Left ventricle myocardium inferior (tissue), 1 donor: Measurements from ENCODE around the gene LDLRAD3. TPM values are rescaled to one million over a fixed set of nuclear protein-coding genes. Genes with fewer than 3 reads are reported as not detected.
A peak's percentile ranks its signal among the peaks of the same experiment; 100 is the strongest.

Source experiments
- DNase-seq: peaks from one replicate; pipeline ENCODE4 v3.0.0-alpha.2; 2020
- H3K27ac ChIP-seq: fragments of 200-600 bp; replicated peaks from 2 replicates; pipeline ENCODE4 v1.8.0; 2021
- H3K27me3 ChIP-seq: fragments of 200-600 bp; 2 replicates; pipeline ENCODE4 v1.8.0; 2021; ENCODE audit warnings: low read depth
- H3K36me3 ChIP-seq: fragments of 200-600 bp; 2 replicates; pipeline ENCODE4 v1.8.0; 2021
- H3K4me1 ChIP-seq: fragments of 200-600 bp; 2 replicates; pipeline ENCODE4 v1.8.0; 2021
- H3K4me3 ChIP-seq: fragments of 200-600 bp; 2 replicates; pipeline ENCODE4 v1.8.0; 2021; ENCODE audit warnings: mild to moderate bottlenecking, moderate library complexity
- H3K9me3 ChIP-seq: fragments of 200-600 bp; replicated peaks from 2 replicates; pipeline ENCODE4 v1.8.0; 2021
- intact Hi-C: fragments of 100-400 bp; cut with micrococcal nuclease; formaldehyde crosslinking; loops from one replicate; pipeline ENCODE4 v1.11.0; 2022
- total RNA-seq: library from RNA; stranded (reverse); fragmentation: NEBNext Ultra II Directional; extraction: Animal tissue kit (Norgen Biotek cat#: 25700); gene quantifications from one replicate; pipeline ENCODE4 v1.2.1, GENCODE V29; 2021
- TF ChIP-seq, protein P1 (sequence below): fragments of 200-600 bp; IDR thresholded peaks from 2 replicates; pipeline ENCODE4 v1.8.0; 2021; ENCODE audit warnings: antibody characterized with exemption, mild to moderate bottlenecking, borderline replicate concordance
- donor health status: DM: no; HTN: yes; CAD: no; lungs with severe emphysema.

Gene LDLRAD3
- total RNA-seq, 1 donor from 2014 or later: 1.0 TPM

DNA sequence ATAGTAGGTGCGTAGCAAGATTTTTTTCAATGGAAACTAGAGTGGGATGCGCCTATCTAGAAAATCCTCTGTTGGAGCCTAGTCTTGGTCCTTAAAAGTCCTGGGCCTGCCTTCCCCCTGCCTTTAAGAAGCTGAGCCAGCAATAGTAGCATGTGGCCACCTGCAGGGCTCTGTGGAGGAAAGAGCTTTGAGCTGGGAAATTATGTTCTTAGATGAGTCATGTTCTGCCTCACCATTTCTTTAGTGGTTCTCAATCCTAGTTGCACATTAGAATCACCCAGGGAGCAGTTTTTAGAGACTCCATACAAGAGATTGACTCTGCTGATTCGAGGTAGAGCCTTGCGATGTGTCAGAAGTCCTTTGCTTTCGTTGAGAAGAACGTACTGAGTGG is 211.9 kb downstream of the LDLRAD3 start:
- Histone ChIP-seq H3K9me3 (no peaks in the 10 kb centered on the region), H3K27me3 (peaks cover 18% of the 10 kb centered on the region), H3K4me3 (no peak overlapping the region), H3K36me3 (no peaks in the 10 kb centered on the region), H3K4me1 (peaks cover 37% of the 10 kb centered on the region), H3K27ac (peak overlapping the region; percentile 75)
- intact Hi-C loops: no loop called here
- DNase-seq: no peak
- TF ChIP-seq, protein P1, sequence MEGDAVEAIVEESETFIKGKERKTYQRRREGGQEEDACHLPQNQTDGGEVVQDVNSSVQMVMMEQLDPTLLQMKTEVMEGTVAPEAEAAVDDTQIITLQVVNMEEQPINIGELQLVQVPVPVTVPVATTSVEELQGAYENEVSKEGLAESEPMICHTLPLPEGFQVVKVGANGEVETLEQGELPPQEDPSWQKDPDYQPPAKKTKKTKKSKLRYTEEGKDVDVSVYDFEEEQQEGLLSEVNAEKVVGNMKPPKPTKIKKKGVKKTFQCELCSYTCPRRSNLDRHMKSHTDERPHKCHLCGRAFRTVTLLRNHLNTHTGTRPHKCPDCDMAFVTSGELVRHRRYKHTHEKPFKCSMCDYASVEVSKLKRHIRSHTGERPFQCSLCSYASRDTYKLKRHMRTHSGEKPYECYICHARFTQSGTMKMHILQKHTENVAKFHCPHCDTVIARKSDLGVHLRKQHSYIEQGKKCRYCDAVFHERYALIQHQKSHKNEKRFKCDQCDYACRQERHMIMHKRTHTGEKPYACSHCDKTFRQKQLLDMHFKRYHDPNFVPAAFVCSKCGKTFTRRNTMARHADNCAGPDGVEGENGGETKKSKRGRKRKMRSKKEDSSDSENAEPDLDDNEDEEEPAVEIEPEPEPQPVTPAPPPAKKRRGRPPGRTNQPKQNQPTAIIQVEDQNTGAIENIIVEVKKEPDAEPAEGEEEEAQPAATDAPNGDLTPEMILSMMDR: no peak

DNA sequence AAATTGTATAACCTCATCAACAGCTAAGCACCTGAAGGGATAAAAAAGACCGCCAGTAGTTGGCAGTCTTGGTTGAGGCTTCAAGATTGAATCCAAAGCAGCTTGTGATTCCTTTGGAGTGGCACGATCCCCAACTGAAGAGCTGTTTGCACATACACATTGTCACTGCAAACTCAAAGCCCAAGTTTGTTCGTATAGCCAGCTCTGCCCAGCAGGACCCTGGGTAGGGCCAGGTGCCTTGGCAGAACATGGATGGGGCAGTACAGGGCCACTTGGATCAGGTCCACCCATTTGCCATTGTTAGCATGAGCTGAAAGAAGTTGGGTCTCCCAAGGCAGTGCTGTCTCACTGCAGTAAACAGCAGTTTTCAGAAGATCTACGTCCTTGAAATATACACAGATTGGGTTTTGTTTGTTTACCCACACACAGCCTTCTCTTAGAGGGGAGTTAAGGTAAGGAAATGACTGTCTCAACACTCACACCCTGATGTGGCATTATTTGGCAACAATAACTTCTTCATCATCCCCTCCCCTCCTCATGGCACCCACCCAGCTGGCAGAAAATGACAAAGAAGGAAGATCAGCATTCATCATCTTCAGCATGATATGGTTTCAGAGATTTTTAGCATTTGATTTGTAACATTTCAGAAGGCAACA is 212.4 kb downstream of the LDLRAD3 start:
- Histone ChIP-seq H3K4me1 (peaks cover 37% of the 10 kb centered on the region), H3K27me3 (peaks cover 16% of the 10 kb centered on the region), H3K4me3 (no peak overlapping the region), H3K9me3 (no peaks in the 10 kb centered on the region), H3K27ac (peak overlapping the region; percentile 75), H3K36me3 (no peaks in the 10 kb centered on the region)
- intact Hi-C loops: no loop called here
- TF ChIP-seq, protein P1: no peak
- no peak for DNase-seq

DNA sequence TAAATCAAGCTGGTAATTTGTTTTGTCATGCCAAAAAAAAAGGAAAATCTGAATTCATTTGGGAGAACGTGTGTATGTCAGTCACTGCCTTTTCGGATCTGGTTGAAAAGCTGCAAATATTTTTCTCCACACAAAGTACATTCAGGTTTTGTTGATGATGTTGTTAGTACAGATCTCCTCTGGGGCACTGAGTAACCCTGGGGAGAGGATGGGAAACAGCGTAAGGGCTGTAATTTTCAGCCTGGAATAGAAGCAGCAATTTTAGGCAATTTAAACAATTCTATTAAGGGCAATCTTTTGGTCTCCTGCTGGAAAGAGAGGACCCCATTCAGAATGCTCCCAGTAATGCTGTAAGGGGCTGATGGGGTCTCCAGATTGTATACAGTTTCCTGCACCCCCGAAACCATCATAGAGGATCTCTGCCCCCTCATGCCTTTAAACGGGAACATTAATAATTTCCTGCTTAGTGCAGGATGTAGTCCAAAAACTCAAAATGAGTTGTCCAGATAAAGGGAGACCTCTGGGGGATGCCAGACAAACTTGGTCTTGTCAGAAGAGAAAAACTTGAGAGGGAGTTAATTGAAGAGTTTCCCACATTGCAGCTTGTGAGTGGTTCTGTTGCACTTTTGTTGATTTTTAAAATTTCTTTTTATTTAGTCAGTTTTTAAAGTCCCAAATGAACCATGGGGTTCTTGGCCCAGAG is 213.1 kb downstream of the LDLRAD3 start:
- intact Hi-C loops: no loop called here
- Histone ChIP-seq H3K27ac (peak overlapping the region; percentile 75), H3K4me3 (no peak overlapping the region), H3K36me3 (no peaks in the 10 kb centered on the region), H3K9me3 (no peaks in the 10 kb centered on the region), H3K27me3 (peaks cover 11% of the 10 kb centered on the region), H3K4me1 (peaks cover 41% of the 10 kb centered on the region)
- TF ChIP-seq, protein P1: no peak
- DNase-seq: no peak

DNA sequence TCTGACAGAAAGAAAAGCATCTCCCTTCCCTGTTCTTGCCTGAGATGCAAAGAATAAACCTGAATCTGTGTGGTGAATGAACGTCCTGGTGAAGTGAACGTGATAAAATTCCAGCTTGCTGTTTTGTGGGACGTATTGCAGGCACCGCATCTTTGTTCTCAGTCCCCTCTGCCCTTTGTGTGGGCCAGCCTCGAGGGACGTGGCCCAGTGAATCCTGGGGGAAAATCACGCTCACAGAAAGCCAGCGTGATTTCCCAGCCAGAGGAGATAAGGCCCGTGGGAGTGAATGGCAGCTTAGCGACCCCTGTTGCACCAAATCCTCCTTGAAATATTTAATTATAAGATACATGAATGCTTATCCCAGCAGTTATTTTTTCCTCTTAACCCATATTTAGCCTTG is 216.2 kb downstream of the LDLRAD3 start:
- Histone ChIP-seq H3K9me3 (no peaks in the 10 kb centered on the region), H3K36me3 (no peaks in the 10 kb centered on the region), H3K4me3 (no peak overlapping the region), H3K27me3 (peaks cover 18% of the 10 kb centered on the region), H3K4me1 (peaks cover 60% of the 10 kb centered on the region), H3K27ac (peak overlapping the region; percentile 58)
- intact Hi-C loops: no loop called here
- peak; percentile 28 for DNase-seq
- TF ChIP-seq, protein P1: no peak

DNA sequence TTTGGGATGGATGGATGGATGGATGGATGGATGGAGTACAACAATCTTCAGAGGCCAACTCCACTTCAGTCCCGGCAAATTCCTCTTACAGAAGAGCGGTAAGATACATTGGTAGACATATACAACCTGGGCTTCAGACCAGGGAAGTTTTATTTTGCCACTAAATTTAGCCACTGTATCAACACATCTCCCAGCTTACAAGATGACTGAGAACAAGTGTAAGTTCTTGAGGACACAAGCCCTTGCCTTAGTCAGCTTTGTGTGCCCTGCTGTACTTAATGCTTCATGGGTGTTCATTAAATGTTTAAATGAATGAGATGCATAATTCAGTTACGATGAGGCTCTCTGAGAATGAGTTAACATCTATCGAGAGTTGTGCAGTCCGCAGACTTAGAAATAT is 217.7 kb downstream of the LDLRAD3 start:
- TF ChIP-seq, protein P1: no peak
- Histone ChIP-seq H3K27ac (peak overlapping the region; percentile 58), H3K4me3 (no peak overlapping the region)

More for the DNA sequence above, 217.7 kb downstream of the LDLRAD3 start:
- no peak for DNase-seq
- Histone ChIP-seq H3K9me3 (no peaks in the 10 kb centered on the region), H3K27me3 (peaks cover 22% of the 10 kb centered on the region), H3K4me1 (peaks cover 48% of the 10 kb centered on the region), H3K36me3 (no peaks in the 10 kb centered on the region)
- intact Hi-C loops: no loop called here
